ENCODE data around the gene NFU1. TPM values are rescaled to one million over a fixed set of nuclear protein-coding genes. Genes with fewer than 3 reads are reported as not detected.

The NFU1 gene
- total RNA-seq, 1 donor from 2014 or later: 117 TPM

GRCh38 chr2:69353360-69353759, 83.9 kb downstream of the NFU1 start:
- DNase-seq: no peak
- intact Hi-C loops (cut with micrococcal nuclease): no loop called here
- H3K27me3 ChIP-seq (ENCODE audit: low read depth): no peaks in the 10 kb centered on the region
- no peaks in the 10 kb centered on the region for H3K4me1 ChIP-seq
- peaks cover 88% of the 10 kb centered on the region for H3K36me3 ChIP-seq
- no peak overlapping the region for H3K4me3 ChIP-seq
- no peaks in the 10 kb centered on the region for H3K9me3 ChIP-seq (replicated peaks)
- H3K27ac ChIP-seq (replicated peaks): no peak overlapping the region
- TF ChIP-seq CTCF (IDR thresholded peaks at IDR 0.05; ENCODE audit: borderline replicate concordance): no peak

- peaks cover 88% of the 10 kb centered on the region for H3K36me3 ChIP-seq
- intact Hi-C loops (cut with micrococcal nuclease): no loop called here
- no peak overlapping the region for H3K27ac ChIP-seq (replicated peaks)
- TF ChIP-seq CTCF (IDR thresholded peaks at IDR 0.05; ENCODE audit: borderline replicate concordance): no peak
- no peaks in the 10 kb centered on the region for H3K4me1 ChIP-seq
- no peaks in the 10 kb centered on the region for H3K27me3 ChIP-seq (ENCODE audit: low read depth)
- H3K4me3 ChIP-seq: no peak overlapping the region
- H3K9me3 ChIP-seq (replicated peaks): no peaks in the 10 kb centered on the region
- no peak for DNase-seq
Observed at GRCh38 chr2:69348781-69349180, 88.5 kb downstream of the NFU1 start.

Other genes starting within 250 kb of the NFU1 start
- 46.2 TPM for gene GFPT1, start 50.2 kb downstream of the NFU1 start, total RNA-seq
- gene AAK1, start 206.3 kb upstream of the NFU1 start, total RNA-seq: 133 TPM

Measured in left ventricle myocardium inferior (tissue), 1 donor.